SK-MEL-5 (cell line): Measurements from ENCODE around the gene SLC9A7. TPM values are rescaled to one million over a fixed set of nuclear protein-coding genes. Genes with fewer than 3 reads are reported as not detected.

Source experiments
- DNase-seq: peaks from one replicate; pipeline ENCODE4 v3.0.0-alpha.2; 2016; ENCODE audit warnings: low read depth, low spot score
- in situ Hi-C: cut with HindIII; loops from 2 replicates; pipeline ENCODE4 v1.10.0; 2016; ENCODE audit warnings: low sequenced_read_pairs, high pct_unique_total_duplicates, low pct_unique_long_range_greater_than_20kb
- total RNA-seq: library from RNA; depleted of rRNA; stranded (reverse); fragments of >200 nt; shearing (Covaris generic); gene quantifications from 2 replicates; pipeline ENCODE4 v1.2.3, GENCODE V29; 2014

SLC9A7 gene
- total RNA-seq, 1 experiment from 2014 or later, result 3.4 TPM

DNA sequence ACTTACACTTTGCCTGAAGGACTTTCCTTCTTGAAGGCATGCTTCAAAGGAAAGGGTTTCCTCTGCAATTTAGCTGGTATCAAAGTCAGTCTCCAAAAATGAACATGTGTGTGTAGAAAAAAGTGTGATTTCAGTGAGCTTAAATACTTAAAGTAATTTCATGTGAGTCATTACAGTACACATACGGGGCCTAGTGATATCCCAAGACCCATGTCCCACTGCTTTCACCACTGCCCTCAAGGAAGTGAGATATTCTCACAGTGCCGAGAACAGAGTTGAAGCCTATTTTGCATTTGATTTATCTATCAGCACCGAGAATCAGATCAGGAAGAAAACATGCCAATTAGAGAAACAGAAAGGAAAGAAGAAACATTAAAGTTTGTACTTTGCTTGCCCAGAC lies 124.3 kb downstream of the SLC9A7 start:
- in situ Hi-C loops, result no loop called here
- no peak for DNase-seq

DNA sequence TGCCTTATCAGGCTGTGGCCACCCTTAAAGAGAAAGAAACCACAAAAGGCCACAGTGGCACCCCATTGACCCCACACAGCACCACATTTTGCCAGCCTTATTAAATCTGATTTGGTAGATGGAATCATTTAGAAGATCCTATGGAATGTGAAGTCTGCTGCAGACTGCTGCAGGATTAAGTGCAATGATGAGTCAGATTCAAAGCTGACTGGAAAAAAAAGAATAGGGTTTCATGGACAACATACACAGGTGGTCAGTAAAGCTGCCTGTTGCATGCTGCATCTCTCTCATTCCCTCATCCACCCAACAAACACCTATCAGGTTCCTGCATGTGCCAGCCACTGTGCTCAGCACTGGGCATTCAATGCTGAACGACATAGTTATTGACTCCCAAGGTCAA lies 128.8 kb downstream of the SLC9A7 start:
- in situ Hi-C loops, result no loop called here
- no peak for DNase-seq

DNA sequence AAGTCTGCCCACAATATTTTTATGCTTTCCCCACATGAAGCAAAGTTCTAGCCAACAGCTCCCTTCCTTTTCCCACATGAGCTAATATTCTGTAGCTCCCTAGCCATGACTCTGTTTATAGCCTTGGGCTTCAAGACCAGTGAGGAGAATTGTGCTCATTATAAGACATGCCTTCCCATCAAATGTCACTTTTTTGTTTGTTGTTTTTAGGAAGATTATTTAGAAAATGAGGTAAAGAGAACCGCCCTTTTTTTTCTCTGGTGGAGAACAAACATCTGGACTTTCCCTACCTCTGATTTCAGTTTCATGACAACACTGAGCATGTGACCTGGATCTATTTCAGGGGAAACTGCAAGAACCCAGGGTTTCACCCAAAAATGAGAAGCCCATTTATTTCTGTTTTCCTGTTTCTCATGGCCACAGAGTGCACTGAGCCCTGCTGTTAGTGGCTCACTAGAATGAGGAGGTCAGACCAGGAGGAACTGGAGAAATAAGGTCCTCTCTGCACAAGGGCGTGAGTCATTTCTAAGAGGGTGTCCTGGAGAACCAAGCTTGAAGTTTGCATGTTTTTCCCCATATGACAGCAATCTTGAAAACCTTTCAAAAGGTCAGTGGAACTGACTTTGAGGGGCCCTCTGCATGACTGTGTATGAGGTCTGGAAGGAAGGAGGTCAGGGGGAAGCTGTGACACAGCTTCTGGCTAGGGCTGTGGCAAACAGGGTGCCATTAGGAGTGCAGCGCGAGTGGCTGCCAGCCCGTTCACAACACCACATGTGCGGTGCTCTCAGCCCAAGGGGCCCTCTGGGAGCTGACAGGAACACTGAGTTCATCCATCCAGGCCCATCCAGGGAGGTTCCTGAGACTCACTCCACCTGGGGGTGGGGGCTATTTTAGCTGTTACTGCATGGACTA lies 130.2 kb downstream of the SLC9A7 start:
- no peak for DNase-seq
- in situ Hi-C loops, result no loop called here

DNA sequence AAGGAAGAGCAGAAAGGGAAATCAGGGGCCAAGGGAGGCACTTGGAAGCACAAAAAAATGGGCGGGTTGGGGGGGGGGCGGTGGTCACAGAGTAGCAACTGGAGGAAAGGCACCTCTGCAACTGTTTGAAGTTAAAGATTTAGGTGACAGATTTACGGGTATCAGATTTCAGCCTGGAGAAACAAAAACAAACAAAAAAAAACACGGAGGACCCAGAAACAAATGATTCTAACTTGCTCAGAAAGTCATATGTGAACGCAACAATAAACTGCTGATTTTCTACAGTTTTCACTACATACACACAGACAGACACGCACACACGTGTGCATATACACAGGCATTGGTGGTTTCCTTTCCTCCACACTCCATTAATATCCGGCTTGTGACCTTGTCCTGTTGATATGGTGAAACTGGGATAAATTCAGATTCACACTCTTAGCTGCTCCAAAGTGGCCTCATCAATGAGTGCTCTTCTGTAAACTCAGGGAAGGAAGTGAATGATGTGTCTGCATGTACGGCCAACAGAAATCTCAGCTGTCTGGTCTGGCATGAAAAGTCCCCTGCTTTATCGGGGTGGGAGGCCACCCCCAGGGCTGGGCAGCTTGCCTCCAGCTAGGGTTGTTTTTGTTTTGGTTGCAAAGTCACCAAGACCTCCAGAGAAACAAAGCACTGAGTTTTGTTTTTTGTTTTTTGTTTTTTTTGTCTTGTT lies 131.1 kb downstream of the SLC9A7 start:
- in situ Hi-C loops, result no loop called here

DNA sequence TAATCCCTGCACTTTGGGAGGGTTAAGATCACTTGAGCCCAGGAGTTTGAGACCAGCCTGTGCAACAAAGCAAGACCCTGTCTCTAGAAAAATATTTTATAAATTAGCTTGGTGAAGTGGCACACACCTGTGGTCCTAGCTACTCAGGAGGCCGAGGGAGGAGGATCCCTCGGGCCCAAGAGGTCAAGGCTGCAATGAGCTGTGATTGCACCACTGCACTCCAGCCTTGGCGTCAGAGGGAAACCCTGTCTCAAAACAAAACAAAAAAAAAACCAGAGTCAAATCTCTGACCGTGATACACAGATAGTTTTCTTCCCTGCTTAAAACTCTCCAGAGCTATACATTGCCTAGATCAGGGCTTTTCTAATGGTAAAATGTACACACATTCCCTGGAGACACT lies 131.9 kb downstream of the SLC9A7 start:
- DNase-seq, result no peak
- in situ Hi-C loops, result no loop called here

More for the DNA sequence above, 131.1 kb downstream of the SLC9A7 start:
- DNase-seq, result no peak

DNA sequence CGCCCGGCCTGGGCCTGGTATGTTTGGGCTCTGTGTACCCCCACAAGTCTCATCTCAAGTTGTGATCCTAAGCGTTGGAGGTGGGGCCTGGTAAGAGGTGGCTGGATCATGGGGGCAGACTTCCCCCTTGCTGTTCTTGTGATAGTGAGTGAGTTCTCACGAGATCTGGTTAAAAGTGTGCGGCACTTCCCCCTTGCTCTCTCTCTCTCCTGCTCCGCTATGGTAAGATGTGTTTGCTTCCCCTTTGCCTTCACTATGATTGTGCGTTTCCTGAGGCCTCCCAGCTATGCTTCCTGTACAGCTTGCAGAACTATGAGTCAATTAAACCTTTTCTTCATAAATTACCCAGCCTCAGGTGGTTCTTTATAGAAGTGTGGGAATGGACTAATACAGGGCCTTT lies 132.4 kb downstream of the SLC9A7 start:
- in situ Hi-C loops, result no loop called here
- no peak for DNase-seq

DNA sequence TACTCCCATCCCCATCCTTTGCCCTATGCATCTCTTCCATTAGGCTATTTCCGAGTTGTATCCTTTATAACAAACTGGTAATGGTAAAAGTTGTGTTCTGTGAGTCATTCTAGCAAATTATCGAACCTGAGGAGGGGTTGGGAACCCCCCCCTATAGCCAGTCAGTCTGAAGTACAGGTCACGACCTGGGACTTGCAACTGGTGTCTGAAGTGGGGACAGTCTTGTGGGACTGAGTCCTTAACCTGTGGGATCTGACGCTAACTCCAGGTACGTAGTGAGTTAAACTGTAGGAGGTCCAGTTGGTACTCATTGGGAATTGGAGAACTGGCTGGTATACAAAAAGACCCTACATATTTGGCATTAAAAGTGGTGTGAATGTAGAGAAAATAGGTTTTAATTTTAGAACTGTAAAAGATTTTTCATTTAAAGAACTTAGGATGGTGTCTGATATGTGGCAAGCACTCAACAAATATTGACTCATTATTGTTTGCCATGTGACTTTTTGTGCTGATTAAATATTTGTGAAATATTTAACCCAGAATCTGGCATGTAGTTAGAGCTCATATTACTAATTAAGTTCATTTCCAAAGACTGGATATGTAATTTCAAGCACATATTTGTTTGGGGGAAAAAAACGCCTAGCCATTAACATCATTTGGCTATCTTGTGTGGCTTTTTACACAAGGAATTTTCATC lies 134.7 kb downstream of the SLC9A7 start:
- in situ Hi-C loops, result no loop called here

DNA sequence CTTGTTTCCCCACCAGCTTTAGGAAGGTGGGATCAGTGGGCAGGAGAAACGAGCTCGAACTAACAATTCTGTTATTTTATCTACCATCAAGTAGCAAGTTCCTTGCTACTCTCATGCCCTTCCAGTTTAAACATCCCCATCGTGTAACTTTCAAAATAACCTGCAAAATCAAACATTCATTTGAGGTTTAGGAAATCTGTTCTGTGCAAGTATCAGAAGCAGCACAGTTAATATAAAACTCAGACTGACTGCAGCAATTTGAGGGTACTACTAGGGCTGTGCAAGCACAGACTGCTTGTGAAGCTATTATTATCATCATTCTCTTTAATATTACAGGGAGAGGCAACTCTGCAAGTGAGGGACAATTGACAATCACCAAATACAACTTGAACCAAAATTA lies 137.3 kb downstream of the SLC9A7 start:
- in situ Hi-C loops, result no loop called here
- DNase-seq, result no peak

More for the DNA sequence above, 134.7 kb downstream of the SLC9A7 start:
- DNase-seq, result no peak

DNA sequence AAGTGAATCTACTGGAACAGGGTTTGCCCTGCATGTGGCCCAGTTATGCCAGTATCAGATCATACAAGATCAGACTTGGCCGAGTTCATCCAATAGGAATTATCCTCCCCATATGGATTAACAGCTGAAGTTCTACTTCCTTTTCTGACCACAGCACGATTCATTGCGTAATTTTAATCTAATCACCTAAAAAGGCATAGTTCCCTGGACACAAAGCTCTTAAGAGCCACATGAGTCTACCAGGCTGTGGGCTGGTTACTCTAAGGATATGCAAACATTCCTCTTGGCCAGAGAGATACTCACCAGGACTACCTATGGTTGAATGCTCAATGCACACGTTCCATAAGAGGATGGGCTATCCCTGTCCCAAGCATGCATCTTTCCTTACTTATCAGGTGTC lies 138.4 kb downstream of the SLC9A7 start:
- in situ Hi-C loops, result no loop called here
- no peak for DNase-seq

DNA sequence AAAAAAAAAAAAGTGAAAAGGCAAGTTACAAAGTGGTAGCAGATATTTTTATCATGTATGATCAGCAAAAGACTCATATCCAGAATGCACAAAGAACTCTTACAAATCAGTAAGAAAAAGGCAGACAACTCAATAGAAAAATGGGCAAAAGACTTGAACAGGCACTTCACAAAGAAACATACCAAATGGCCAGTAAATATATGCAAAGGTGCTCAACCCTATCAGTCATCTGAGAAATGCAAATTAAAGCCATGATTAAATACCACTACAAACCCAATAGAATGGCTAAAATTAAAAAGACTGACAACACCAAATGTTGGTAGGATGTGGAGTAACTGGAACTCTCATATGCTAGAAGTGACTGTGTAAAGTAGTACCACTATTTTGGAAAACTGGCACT lies 140.0 kb downstream of the SLC9A7 start:
- in situ Hi-C loops, result no loop called here
- no peak for DNase-seq

DNA sequence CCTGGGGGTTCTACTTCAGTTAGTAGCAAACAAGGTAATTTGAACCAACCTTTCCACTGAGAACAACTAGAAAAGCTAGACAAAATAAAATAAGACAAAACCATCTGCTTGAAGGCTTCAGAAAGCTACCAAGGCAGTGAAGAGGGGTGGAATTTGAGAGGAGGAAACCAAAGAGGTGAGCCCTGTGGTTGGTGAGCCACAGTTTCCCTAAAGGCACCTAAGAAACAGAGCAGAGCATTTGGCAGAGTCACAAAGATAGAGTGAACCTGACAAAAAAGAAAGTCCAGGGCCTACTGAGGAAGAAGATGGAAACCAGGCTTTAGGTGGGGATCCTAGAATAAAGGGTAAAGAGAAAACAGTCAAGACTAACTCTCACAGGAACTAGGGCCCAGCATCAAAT lies 141.0 kb downstream of the SLC9A7 start:
- in situ Hi-C loops, result no loop called here
- DNase-seq, result no peak

DNA sequence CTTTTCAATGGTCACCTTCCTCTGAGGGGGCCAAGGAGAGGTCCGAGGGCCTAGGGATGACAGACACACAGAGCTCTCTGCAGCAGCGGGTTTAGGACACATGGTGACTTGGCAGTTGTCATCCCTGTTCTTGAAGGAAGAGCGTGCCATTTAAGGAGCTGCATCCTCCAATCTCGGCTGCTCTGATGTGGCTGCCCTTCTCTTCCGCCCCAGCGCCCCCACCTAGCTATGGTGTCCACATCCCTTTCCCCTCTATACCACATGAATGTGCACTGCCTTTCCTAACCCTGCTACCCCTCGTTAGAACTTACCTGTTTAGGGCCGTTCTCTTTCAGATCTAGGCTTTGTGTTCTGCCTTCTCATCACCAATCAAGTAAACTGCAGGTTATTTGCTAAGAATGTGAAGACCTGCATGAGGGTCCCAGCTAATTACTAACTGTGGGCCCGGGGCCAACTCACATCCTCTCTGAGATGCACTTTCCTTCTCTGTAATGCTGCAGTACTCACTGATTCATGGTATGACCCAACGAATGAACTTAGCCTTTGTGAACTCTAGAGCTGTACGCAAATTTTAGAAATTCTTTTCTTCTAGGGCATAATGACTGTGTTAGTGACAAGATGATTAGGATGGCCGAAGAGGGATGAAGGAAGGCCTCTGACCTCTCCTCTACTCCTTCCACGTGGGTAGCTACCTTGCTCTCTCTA lies 147.1 kb downstream of the SLC9A7 start:
- DNase-seq, result no peak
- in situ Hi-C loops, result no loop called here

DNA sequence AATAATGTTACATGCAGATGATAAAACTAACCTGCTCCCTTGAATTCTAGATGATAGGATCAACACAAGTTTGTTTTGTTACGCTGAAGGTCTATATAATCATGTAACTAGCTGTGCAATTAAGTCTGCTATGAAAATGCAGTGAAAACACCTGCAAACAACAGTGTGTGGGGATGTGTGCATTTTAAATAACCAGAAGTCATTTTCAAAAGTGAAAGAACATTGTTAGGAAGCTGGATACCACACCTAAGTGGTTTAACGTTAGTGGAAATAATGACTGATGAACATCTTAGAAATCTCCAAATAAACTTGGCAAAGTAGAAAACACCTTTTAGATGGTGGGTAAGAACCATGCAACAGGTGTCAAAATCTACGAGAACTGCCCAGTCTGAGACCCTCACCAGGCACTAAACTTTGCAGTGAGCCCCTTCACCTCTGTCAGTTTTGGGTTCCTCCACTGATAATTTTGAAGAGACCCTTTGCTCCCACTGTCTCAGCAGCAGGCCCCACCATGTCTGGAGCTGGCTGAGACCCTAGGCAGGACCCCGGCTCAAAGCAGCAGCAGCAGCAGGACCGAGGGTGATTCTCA lies 148.8 kb downstream of the SLC9A7 start:
- in situ Hi-C loops, result no loop called here
- DNase-seq, result no peak

DNA sequence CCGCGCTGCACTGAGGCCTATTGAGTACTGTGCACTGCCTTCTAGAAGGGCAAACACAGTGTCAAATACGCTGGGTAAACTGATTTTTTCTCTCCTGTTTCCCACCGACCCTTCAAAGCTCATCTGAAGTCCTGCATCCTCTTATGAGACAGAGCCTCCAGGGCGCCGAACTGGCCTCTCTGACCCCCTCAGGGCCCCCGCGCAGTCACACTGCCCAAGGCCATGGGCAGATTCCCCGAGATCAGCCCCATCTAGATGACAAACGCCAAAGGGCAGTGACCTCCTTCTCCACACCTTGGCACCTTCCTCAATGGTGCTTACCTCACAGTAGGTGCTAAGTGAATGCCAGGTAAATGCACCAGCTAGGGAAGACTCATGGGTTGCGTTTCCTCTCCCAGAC lies 151.0 kb downstream of the SLC9A7 start:
- no peak for DNase-seq
- in situ Hi-C loops, result no loop called here

DNA sequence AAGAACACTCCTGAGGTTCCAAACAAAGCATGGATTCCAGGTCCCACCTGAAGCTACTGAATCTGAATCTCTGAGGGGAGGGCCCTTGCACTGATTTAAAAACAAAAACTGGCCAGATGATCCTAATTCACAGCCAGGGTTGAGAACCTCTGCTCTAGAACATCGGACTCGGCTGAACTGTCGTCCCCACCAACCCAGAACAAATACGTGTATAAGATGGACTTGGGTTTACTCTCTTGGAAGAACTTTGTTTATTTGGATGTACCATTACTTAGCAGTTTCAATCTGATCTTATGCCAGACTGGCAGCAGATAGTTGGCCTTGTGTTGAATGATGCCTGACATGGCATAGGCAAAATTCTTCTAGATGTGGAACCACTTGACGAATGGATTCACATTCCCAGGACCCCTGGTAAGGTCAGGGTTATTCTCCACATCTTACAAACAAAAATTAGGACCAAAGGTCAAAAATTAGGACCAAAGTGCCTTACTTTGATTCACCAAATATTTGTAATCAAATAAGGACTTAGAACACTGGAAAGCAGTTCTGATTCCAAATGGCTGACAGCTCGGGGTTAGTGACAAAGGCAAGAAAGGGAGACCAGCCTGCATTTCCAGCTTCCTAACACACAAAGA lies 156.3 kb downstream of the SLC9A7 start:
- DNase-seq, result no peak
- in situ Hi-C loops, result no loop called here

DNA sequence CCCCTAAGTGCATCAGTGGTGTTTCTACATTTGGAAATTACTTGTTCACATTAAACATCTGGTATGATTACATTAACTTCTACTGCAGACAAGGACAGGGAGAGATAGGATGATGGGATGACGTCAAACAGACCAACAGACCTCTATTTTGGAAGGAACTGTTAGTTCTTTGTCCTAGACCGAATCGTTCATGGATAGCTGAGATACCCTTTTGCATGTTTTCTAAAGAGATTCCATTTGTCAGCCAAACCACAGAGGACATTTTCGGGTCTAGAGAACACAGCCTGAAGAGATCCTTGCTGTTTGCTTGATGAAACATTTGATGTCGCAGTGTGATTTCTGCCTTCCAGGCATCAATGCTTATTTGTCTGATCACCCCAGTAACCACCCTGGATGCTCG lies 157.6 kb downstream of the SLC9A7 start:
- DNase-seq, result peak; percentile 85

DNA sequence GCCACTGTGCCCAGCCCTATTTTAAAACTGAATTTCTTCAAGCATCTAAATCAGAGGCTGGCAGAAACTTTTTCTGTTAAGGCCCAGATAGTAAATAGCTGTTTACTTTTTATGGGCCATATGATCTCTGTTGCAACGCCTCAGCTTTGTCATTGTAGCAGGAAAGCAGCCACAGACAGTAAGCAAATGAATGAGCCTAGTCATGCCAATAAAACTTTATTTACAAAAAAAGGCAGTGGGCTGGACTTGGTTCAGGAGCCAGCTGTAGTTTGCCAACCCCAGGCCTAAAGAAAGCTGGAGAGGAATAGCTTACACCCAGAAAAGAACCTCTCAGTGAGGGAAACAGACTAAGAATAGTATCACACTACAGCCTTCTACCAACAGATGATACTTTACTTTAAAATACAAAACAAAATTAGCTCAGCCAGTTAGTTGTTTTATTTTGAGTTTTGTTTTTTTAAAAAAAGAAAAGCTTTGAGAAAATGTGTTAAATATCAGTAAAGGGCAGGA lies 159.8 kb downstream of the SLC9A7 start:
- in situ Hi-C loops, result no loop called here
- peak; percentile 1 for DNase-seq

More for the DNA sequence above, 157.6 kb downstream of the SLC9A7 start:
- in situ Hi-C loops, result no loop called here
